ENCODE data around the gene CLGN. TPM values are rescaled to one million over a fixed set of nuclear protein-coding genes. Genes with fewer than 3 reads are reported as not detected.

Gene CLGN
- total and polyA plus RNA-seq, 2 of the 13 experiments (the other 11 are each of a cell fraction or from before 2014, with no cell fraction given) = 7.2 to 17.0 TPM

DNA sequence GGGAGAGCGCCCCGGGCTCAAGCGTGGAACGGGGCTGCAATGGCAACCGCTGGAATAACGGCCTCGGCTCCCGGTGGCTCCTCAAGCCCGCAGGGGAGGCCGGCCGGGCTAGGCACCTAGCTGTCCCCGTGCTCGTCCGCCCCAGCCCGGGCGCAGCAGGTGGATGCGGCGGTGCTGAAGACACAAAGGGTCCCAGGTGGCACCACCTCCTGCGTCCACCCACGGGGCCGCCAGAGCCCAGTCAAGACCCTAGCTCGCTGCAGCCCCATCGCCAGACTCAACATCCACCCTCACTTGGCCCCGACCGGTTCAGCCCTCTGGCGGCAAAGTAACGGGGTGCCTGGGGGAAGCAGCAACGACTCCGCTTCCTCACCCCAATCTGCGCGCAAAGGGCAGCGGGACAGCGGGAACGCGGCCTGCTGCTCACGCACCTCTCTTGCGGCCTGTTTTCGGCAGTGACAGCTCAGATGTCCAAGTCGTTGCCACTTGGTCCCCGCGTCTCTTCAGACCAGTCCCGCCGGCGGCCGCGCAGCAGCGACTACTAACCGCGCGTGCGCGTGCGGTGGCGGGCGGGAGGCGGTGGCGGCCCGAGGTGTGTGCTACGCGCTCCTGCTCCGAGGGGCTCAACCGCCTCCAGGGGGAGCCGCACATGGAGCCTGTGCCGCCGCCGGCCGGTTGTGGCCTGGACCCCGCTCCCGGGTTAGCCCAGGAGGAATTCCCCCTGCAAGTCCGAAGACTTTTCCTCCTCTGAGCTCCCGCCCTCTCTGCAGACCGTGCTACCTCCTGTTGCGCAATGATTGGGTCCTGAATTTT is at the start of gene CLGN (continued):
- TF ChIP-seq, protein P1, sequence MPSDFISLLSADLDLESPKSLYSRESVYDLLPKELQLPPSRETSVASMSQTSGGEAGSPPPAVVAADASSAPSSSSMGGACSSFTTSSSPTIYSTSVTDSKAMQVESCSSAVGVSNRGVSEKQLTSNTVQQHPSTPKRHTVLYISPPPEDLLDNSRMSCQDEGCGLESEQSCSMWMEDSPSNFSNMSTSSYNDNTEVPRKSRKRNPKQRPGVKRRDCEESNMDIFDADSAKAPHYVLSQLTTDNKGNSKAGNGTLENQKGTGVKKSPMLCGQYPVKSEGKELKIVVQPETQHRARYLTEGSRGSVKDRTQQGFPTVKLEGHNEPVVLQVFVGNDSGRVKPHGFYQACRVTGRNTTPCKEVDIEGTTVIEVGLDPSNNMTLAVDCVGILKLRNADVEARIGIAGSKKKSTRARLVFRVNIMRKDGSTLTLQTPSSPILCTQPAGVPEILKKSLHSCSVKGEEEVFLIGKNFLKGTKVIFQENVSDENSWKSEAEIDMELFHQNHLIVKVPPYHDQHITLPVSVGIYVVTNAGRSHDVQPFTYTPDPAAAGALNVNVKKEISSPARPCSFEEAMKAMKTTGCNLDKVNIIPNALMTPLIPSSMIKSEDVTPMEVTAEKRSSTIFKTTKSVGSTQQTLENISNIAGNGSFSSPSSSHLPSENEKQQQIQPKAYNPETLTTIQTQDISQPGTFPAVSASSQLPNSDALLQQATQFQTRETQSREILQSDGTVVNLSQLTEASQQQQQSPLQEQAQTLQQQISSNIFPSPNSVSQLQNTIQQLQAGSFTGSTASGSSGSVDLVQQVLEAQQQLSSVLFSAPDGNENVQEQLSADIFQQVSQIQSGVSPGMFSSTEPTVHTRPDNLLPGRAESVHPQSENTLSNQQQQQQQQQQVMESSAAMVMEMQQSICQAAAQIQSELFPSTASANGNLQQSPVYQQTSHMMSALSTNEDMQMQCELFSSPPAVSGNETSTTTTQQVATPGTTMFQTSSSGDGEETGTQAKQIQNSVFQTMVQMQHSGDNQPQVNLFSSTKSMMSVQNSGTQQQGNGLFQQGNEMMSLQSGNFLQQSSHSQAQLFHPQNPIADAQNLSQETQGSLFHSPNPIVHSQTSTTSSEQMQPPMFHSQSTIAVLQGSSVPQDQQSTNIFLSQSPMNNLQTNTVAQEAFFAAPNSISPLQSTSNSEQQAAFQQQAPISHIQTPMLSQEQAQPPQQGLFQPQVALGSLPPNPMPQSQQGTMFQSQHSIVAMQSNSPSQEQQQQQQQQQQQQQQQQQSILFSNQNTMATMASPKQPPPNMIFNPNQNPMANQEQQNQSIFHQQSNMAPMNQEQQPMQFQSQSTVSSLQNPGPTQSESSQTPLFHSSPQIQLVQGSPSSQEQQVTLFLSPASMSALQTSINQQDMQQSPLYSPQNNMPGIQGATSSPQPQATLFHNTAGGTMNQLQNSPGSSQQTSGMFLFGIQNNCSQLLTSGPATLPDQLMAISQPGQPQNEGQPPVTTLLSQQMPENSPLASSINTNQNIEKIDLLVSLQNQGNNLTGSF (CRISPR knock-in tag; IDR thresholded peaks at IDR 0.05) = no peak
- TF ChIP-seq ZNF777 (CRISPR knock-in tag; IDR thresholded peaks at IDR 0.05) (peak; percentile 59), IKZF4 (CRISPR knock-in tag; IDR thresholded peaks at IDR 0.05; ENCODE audit: borderline replicate concordance, low read depth, not compliant biosample characterization) (no peak), ARHGAP35 (CRISPR knock-in tag; IDR thresholded peaks at IDR 0.05; ENCODE audit: borderline replicate concordance) (0 out of 2 replicates have a peak, but pooled peaks have one; percentile 42), SIN3A (IDR thresholded peaks at IDR 0.05; ENCODE audit: borderline replicate concordance, low read depth, low read length) (peak; percentile 18; the same call in 1 of the 2 replicates), MIER2 (CRISPR knock-in tag; IDR thresholded peaks at IDR 0.05) (no peak), POLR2A (IDR thresholded peaks at IDR 0.05; ENCODE audit: insufficient read depth in 1 of 2, low read depth in 2 of 2, low read length in 2 of 2) (peak; percentile 66 to 80), POGZ (CRISPR knock-in tag; IDR thresholded peaks at IDR 0.05) (peak; percentile 80), PRMT3 (CRISPR knock-in tag; IDR thresholded peaks at IDR 0.05; ENCODE audit: borderline replicate concordance, low read depth) (no peak), ZNF441 (CRISPR knock-in tag; IDR thresholded peaks at IDR 0.05; ENCODE audit: borderline replicate concordance) (no peak), ZC3H13 (CRISPR knock-in tag; IDR thresholded peaks at IDR 0.05) (peak; percentile 60; the same call in 1 of the 2 replicates), RBM39 (IDR thresholded peaks at IDR 0.05; ENCODE audit: low read depth, low read length, poor library complexity, severe bottlenecking) (peak; percentile 82), SOX5 (CRISPR knock-in tag; IDR thresholded peaks at IDR 0.05; ENCODE audit: borderline replicate concordance) (no peak), ZNF331 (CRISPR knock-in tag; IDR thresholded peaks at IDR 0.05) (peak; percentile 63; the same call in 1 of the 2 replicates)
- TF ChIP-seq, protein P2, sequence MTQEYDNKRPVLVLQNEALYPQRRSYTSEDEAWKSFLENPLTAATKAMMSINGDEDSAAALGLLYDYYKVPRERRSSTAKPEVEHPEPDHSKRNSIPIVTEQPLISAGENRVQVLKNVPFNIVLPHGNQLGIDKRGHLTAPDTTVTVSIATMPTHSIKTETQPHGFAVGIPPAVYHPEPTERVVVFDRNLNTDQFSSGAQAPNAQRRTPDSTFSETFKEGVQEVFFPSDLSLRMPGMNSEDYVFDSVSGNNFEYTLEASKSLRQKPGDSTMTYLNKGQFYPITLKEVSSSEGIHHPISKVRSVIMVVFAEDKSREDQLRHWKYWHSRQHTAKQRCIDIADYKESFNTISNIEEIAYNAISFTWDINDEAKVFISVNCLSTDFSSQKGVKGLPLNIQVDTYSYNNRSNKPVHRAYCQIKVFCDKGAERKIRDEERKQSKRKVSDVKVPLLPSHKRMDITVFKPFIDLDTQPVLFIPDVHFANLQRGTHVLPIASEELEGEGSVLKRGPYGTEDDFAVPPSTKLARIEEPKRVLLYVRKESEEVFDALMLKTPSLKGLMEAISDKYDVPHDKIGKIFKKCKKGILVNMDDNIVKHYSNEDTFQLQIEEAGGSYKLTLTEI (CRISPR knock-in tag; conservative IDR thresholded peaks at IDR 0.05) = no peak
- TF ChIP-seq, protein P3, sequence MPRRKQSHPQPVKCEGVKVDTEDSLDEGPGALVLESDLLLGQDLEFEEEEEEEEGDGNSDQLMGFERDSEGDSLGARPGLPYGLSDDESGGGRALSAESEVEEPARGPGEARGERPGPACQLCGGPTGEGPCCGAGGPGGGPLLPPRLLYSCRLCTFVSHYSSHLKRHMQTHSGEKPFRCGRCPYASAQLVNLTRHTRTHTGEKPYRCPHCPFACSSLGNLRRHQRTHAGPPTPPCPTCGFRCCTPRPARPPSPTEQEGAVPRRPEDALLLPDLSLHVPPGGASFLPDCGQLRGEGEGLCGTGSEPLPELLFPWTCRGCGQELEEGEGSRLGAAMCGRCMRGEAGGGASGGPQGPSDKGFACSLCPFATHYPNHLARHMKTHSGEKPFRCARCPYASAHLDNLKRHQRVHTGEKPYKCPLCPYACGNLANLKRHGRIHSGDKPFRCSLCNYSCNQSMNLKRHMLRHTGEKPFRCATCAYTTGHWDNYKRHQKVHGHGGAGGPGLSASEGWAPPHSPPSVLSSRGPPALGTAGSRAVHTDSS (CRISPR knock-in tag; conservative IDR thresholded peaks at IDR 0.05) = no peak
- TF ChIP-seq, protein P4, sequence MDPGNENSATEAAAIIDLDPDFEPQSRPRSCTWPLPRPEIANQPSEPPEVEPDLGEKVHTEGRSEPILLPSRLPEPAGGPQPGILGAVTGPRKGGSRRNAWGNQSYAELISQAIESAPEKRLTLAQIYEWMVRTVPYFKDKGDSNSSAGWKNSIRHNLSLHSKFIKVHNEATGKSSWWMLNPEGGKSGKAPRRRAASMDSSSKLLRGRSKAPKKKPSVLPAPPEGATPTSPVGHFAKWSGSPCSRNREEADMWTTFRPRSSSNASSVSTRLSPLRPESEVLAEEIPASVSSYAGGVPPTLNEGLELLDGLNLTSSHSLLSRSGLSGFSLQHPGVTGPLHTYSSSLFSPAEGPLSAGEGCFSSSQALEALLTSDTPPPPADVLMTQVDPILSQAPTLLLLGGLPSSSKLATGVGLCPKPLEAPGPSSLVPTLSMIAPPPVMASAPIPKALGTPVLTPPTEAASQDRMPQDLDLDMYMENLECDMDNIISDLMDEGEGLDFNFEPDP (CRISPR knock-in tag; conservative IDR thresholded peaks at IDR 0.05) = 0 out of 2 replicates have a peak, but pooled peaks have one; percentile 70
